Adrenal gland (tissue), 12 donors: ENCODE results near the gene CALML5. TPM values are rescaled to one million over a fixed set of nuclear protein-coding genes. Genes with fewer than 3 reads are reported as not detected.

Experiments
- DNase-seq, 7 donors: peaks; one replicate each; pipeline ENCODE4 v3.0.0-alpha.2; 2019 to 2020
- H3K27ac ChIP-seq, 5 donors: fragments of 200-600 bp; sonication (generic) in 4 of 5; 1 replicate in 3 of 5; 2 replicates in 2 of 5; pipeline versions ENCODE4 v1.5.1 to v1.8.0; 2016 to 2020; ENCODE audit warnings: mild to moderate bottlenecking in 1 of 5
- H3K27me3 ChIP-seq: fragments of 200-600 bp; 2 replicates; pipeline ENCODE4 v1.8.0; 2021
- H3K36me3 ChIP-seq, 2 donors: fragments of 200-600 bp; replicated peaks in 1 of 2; 1 replicate in 1 of 2; 2 replicates in 1 of 2; pipeline versions ENCODE4 v1.5.1 to v1.8.0; 2018 to 2022
- H3K4me1 ChIP-seq, 2 donors: fragments of 200-600 bp; replicated peaks in 1 of 2; 1 replicate in 1 of 2; 2 replicates in 1 of 2; pipeline versions ENCODE4 v1.5.1 to v1.8.0; 2018 to 2021
- H3K4me3 ChIP-seq, 4 donors: fragments of 200-600 bp; sonication (generic) in 3 of 4; one replicate each; pipeline ENCODE4 v1.5.1; 2016 to 2018
- H3K9me3 ChIP-seq, 3 donors: fragments of 200-600 bp; sonication (generic) in 1 of 3; replicated peaks in 1 of 3; 1 replicate in 2 of 3; 2 replicates in 1 of 3; pipeline versions ENCODE4 v1.5.1 to v1.8.0; 2016 to 2021
- POLR2A ChIP-seq, 2 donors: fragments of 450-650 bp; IDR thresholded peaks; one replicate each; pipeline ENCODE4 v1.6.1; 2017; ENCODE audit warnings: antibody characterized with exemption in 2 of 2, mild to moderate bottlenecking in 2 of 2, moderate library complexity in 1 of 2
- WGBS, 4 donors: extraction: QIAGEN DNeasy Blood & Tissue Kit in 2 of 4; methylation state at CpG; one replicate each; pipeline versions ENCODE4 v1.1.5 to v1.1.7; 2013 to 2017; 5-methylcytosine and 5-hydroxymethylcytosine counted together
- intact Hi-C, 2 donors: fragments of 100-400 bp; cut with DNase I; formaldehyde crosslinking; loops; one replicate each; pipeline versions ENCODE4 v1.14.1 to v1.15.0; 2022 to 2023
- polyA plus RNA-seq, 3 donors: library from polyadenylated mRNA; stranded (reverse); fragments of 200-250 nt in 2 of 3; fragments of 350-450 nt in 1 of 3; fragmentation: Illumina TruSeq in 1 of 3; extraction: RNeasy Lipid Tissue Mini Kit (QIAGEN cat#74804) in 1 of 3; gene quantifications; one replicate each; pipeline ENCODE4 v1.2.3, GENCODE V29; 2013 to 2014
- total RNA-seq, 9 donors: library from RNA; depleted of rRNA in 4 of 9; stranded (reverse); fragments of >200 nt in 4 of 9; fragments of 120-200 nt in 1 of 9; fragmentation: NEBNext Ultra II Directional in 1 of 9; extraction: Animal tissue kit (Norgen Biotek cat#: 25700) in 1 of 9; gene quantifications; one replicate each; pipeline versions ENCODE4 v1.1.0 to v1.2.4, GENCODE V29; 2013 to 2023
- TF ChIP-seq, protein P1 (sequence below), 6 experiments: fragments of 450-650 bp in 4 of 6; fragments of 200-600 bp in 2 of 6; sonication (generic) in 1 of 6; IDR thresholded peaks; 1 replicate in 5 of 6; 2 replicates in 1 of 6; pipeline versions ENCODE4 v1.5.1 to v1.8.0; 2016 to 2021; ENCODE audit warnings: antibody characterized with exemption in 6 of 6, mild to moderate bottlenecking in 2 of 6, moderate library complexity in 1 of 6
- donor health status: healthy with polysubstance abuse.
- donor health status: Bipolar disorder and iron deficiency.
- donor health status: DM: yes; HTN: yes; CAD: no.
- donor health status: DM: no; HTN: no; CAD: no.
- donor health status: DM: no; HTN: no; CAD: no.
- donor health status: DM: yes; HTN: yes; CAD: no.

The CALML5 gene
- total and polyA plus RNA-seq, 12 donors: not detected

DNA sequence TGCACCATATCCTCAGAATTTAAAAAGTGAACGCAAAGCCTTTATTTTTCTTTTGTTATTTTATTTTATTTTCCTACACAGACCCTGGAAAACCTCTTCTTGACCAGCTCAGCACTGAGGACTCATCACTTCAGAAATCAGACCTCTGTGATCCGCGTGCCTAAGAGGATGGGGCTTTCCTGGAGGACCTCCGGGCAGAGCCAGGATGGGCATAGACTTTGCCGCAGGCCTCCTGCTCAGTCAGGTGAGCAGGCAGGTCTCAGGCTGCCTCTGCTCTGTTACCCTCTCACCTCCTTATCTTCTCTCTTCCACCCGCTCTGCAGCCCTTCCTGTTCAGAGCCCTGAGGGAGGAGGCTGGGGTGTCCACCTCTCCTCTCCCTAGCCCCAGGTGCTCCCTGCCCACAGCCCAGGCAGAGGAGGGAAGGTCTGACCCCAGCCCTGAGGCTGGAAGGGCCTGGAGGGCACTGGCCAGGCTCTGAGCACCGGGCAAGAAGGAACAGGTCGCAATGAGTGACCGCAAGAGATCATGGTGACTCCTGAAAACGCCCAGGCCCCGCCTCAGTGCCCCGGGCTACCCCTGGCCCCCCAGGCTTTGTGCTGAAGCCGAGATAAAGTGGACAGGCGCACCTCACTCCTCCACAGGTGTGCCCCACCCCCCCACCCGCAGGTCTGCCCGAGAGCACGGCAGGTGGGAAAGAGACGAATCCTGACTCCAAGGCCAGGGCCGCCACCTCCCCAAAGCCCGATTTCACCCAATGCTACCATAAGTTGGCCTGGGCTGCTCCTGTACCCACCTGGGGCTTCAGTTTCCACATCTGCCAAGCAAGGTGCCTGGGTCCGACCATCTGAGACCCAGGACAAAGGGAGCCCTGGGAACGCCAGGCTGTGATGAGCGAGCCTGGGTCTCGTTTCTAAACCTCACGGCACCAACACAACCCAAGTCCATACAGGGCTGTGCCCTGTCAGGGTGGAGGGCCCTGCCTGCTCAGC lies 2.8 kb downstream of the CALML5 start:
- H3K4me1 ChIP-seq: no peaks in the 10 kb centered on the region
- no peak for DNase-seq
- H3K27ac ChIP-seq: no peak overlapping the region
- no peak for TF ChIP-seq POLR2A (IDR thresholded peaks at IDR 0.05)
- TF ChIP-seq, protein P1, sequence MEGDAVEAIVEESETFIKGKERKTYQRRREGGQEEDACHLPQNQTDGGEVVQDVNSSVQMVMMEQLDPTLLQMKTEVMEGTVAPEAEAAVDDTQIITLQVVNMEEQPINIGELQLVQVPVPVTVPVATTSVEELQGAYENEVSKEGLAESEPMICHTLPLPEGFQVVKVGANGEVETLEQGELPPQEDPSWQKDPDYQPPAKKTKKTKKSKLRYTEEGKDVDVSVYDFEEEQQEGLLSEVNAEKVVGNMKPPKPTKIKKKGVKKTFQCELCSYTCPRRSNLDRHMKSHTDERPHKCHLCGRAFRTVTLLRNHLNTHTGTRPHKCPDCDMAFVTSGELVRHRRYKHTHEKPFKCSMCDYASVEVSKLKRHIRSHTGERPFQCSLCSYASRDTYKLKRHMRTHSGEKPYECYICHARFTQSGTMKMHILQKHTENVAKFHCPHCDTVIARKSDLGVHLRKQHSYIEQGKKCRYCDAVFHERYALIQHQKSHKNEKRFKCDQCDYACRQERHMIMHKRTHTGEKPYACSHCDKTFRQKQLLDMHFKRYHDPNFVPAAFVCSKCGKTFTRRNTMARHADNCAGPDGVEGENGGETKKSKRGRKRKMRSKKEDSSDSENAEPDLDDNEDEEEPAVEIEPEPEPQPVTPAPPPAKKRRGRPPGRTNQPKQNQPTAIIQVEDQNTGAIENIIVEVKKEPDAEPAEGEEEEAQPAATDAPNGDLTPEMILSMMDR (IDR thresholded peaks at IDR 0.05): no peak
- intact Hi-C loops: no loop called here
- no peaks in the 10 kb centered on the region for H3K27me3 ChIP-seq
- H3K4me3 ChIP-seq: no peak overlapping the region
- H3K36me3 ChIP-seq: no peaks in the 10 kb centered on the region
- 83 to 89% (median 86%) methylated on average over 16 to 25 of the region's 25 CpGs for whole genome bisulfite sequencing, 4 donors
- H3K9me3 ChIP-seq: no peaks in the 10 kb centered on the region

DNA sequence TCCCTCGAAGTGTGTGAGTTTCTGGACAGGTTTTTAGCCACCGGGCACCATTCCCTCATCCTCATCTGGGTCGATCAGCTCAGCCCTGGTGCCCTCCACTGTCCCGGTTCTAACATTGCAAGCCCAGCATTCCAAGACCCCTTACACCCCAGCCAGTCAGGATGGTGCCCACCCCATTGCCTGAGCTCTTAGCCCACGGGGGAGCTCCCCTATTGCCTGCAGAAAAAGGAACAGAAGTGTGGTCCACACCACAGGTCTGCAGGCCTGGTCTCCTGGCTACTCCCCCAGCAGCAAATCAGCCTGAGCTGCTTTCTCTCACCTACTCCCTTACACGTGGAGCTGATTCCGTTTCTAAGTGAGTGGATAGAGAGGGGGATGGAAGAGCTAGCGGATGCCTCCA lies 4.8 kb downstream of the CALML5 start:
- H3K27me3 ChIP-seq: no peaks in the 10 kb centered on the region
- 63 to 82% (median 76%) methylated on average over 3 to 8 of the region's 8 CpGs for WGBS, 4 donors
- no peak for DNase-seq
- TF ChIP-seq, protein P1 (IDR thresholded peaks at IDR 0.05): no peak
- no peak for TF ChIP-seq POLR2A (IDR thresholded peaks at IDR 0.05)
- H3K27ac ChIP-seq: no peak overlapping the region
- H3K4me3 ChIP-seq: no peak overlapping the region
- H3K9me3 ChIP-seq: no peaks in the 10 kb centered on the region
- no peaks in the 10 kb centered on the region for H3K36me3 ChIP-seq
- intact Hi-C loops: no loop called here
- H3K4me1 ChIP-seq: no peaks in the 10 kb centered on the region

DNA sequence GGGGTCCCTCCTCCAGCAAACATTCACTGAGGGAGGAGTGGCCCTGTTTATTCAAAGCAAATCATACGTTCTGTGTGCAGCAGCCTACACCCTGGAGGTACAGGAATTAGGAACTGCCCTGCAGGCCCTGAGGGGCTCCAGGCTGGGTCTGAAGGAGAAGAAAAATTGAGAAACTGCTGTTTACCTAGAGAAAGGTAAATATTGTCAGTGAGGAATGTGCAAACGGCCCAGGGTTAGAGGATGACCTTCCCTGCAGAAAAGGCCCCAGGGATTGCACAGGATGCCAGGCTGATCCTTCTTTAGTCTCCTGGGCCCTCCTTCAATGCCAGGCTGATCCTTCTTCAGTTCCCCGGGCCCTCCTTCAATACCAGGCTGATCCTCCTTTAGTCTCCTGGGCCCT lies 5.7 kb downstream of the CALML5 start:
- Histone ChIP-seq H3K4me1 (no peaks in the 10 kb centered on the region), H3K27me3 (no peaks in the 10 kb centered on the region), H3K36me3 (no peaks in the 10 kb centered on the region), H3K27ac (no peak overlapping the region), H3K9me3 (no peaks in the 10 kb centered on the region), H3K4me3 (no peak overlapping the region)
- 73 to 82% (median 78%) methylated on average over 3 of the region's 3 CpGs for WGBS, 4 donors
- TF ChIP-seq POLR2A (IDR thresholded peaks at IDR 0.05): no peak
- TF ChIP-seq, protein P1 (IDR thresholded peaks at IDR 0.05): no peak
- no peak for DNase-seq
- intact Hi-C loops: no loop called here

DNA sequence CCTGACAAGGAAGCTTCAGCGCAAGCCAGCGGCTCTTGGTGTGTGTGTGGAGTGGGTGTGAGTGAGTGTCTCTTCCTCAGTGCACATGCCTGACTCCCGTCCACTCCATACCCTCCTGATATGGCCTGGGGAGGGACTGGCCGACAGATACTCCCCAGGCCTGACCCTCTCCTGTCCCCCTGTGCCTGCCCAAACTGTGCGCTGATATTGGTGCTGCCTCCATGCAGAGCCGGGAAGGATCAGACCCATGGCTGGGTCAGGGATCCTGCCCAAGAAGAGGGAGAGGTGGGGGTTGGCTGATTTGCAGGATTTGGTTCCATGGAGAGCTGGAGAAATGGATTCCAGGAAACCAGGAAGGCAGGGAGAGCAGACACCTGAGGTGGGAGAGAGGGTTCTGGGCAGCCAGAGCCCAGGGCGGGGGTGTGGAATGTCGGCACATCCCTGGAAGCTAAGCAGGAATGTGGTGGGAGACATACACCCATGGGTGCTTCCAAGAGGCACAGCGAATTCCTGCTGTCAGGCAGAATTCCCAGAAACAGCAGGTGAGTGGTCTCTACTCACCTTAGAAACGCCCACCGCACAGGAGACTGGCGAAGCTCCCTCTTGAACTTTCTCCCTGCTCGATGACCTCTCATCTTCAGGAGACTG lies 6.3 kb downstream of the CALML5 start:
- Histone ChIP-seq H3K27ac (no peak overlapping the region), H3K9me3 (no peaks in the 10 kb centered on the region), H3K27me3 (no peaks in the 10 kb centered on the region), H3K36me3 (no peaks in the 10 kb centered on the region), H3K4me3 (no peak overlapping the region), H3K4me1 (no peaks in the 10 kb centered on the region)
- no peak for TF ChIP-seq POLR2A (IDR thresholded peaks at IDR 0.05)
- TF ChIP-seq, protein P1 (IDR thresholded peaks at IDR 0.05): no peak
- intact Hi-C loops: no loop called here
- no peak for DNase-seq
- WGBS, 4 donors: 87 to 94% (median 89%) methylated on average over 13 of the region's 13 CpGs
